Activated naive CD4-positive, alpha-beta T cell treated with anti-CD3 and anti-CD28 coated beads, Interleukin-2, amount 50 U/mL, for 16 hours (primary cell): ENCODE measurements around the gene MDGA2.

Source experiments
- DNase-seq: peaks from one replicate; pipeline ENCODE4 v3.0.0-alpha.2; 2020

MDGA2 gene

GRCh38 chr14:47619392-47619791 is 56.0 kb downstream of the MDGA2 start:
- DNase-seq, result no peak

GRCh38 chr14:47606566-47606965 is 68.8 kb downstream of the MDGA2 start:
- DNase-seq, result no peak

- DNase-seq, result no peak
Observed at GRCh38 chr14:47596860-47597259, 78.5 kb downstream of the MDGA2 start.

GRCh38 chr14:47596232-47596631 is 79.2 kb downstream of the MDGA2 start:
- no peak for DNase-seq

- DNase-seq, result no peak
Observed at GRCh38 chr14:47595552-47595951, 79.9 kb downstream of the MDGA2 start.

GRCh38 chr14:47590767-47591495 is 84.5 kb downstream of the MDGA2 start:
- no peak for DNase-seq

- DNase-seq, result no peak
Observed at GRCh38 chr14:47585447-47585846, 90.0 kb downstream of the MDGA2 start.

- no peak for DNase-seq
Observed at GRCh38 chr14:47567273-47567672, 108.1 kb downstream of the MDGA2 start.

GRCh38 chr14:47557894-47558293 is 117.5 kb downstream of the MDGA2 start:
- DNase-seq, result no peak

GRCh38 chr14:47555333-47555732 is 120.1 kb downstream of the MDGA2 start:
- no peak for DNase-seq

GRCh38 chr14:47549886-47550285 is 125.5 kb downstream of the MDGA2 start:
- DNase-seq, result no peak

GRCh38 chr14:47543459-47543858 is 131.9 kb downstream of the MDGA2 start:
- DNase-seq, result no peak

GRCh38 chr14:47541662-47542061 is 133.7 kb downstream of the MDGA2 start:
- DNase-seq, result no peak

GRCh38 chr14:47539031-47539461 is 136.4 kb downstream of the MDGA2 start:
- no peak for DNase-seq

GRCh38 chr14:47536341-47536740 is 139.1 kb downstream of the MDGA2 start:
- DNase-seq, result no peak

GRCh38 chr14:47526591-47527244 is 148.7 kb downstream of the MDGA2 start:
- DNase-seq, result no peak

GRCh38 chr14:47524524-47524923 is 150.9 kb downstream of the MDGA2 start:
- no peak for DNase-seq

- DNase-seq, result no peak
Observed at GRCh38 chr14:47520382-47520781, 155.0 kb downstream of the MDGA2 start.

- DNase-seq, result no peak
Observed at GRCh38 chr14:47511829-47512228, 163.6 kb downstream of the MDGA2 start.

- DNase-seq, result no peak
Observed at GRCh38 chr14:47509957-47510356, 165.4 kb downstream of the MDGA2 start.

- DNase-seq, result no peak
Observed at GRCh38 chr14:47507861-47508260, 167.5 kb downstream of the MDGA2 start.

GRCh38 chr14:47500369-47500768 is 175.0 kb downstream of the MDGA2 start:
- no peak for DNase-seq

- no peak for DNase-seq
Observed at GRCh38 chr14:47490766-47491165, 184.6 kb downstream of the MDGA2 start.

GRCh38 chr14:47490353-47490752 is 185.1 kb downstream of the MDGA2 start:
- DNase-seq, result no peak

- no peak for DNase-seq
Observed at GRCh38 chr14:47485421-47485820, 190.0 kb downstream of the MDGA2 start.
